K562 (cell line): ENCODE measurements around the gene TMEM209. TPM values are rescaled to one million over a fixed set of nuclear protein-coding genes. Genes with fewer than 3 reads are reported as not detected.
A peak's percentile ranks its signal among the peaks of the same experiment; 100 is the strongest.

Source experiments
- ARID1B ChIP-seq: fragments of 450-650 bp; IDR thresholded peaks from 2 replicates; pipeline ENCODE4 v1.6.1; 2016; ENCODE audit warnings: antibody characterized with exemption, mild to moderate bottlenecking, inconsistent platforms
- BMI1 ChIP-seq: fragments of 150-350 bp; IDR thresholded peaks from 2 replicates; pipeline ENCODE4 v1.6.1; 2014; ENCODE audit warnings: low read length
- CAMTA2 ChIP-seq: fragments of 250-450 bp; sonication (Bioruptor Pico); conservative IDR thresholded peaks from 2 replicates; pipeline ENCODE4 v1.5.1; 2022
- CBFA2T3 ChIP-seq: fragments of 450-650 bp; IDR thresholded peaks from 2 replicates; pipeline ENCODE4 v1.6.1; 2017
- CEBPZ ChIP-seq: fragments of 150-350 bp; IDR thresholded peaks from 2 replicates; pipeline ENCODE4 v1.6.1; 2014; ENCODE audit warnings: low read depth, mild to moderate bottlenecking, low read length, borderline replicate concordance
- CHD2 ChIP-seq: IDR thresholded peaks from 2 replicates; pipeline ENCODE4 v1.6.1; 2011; ENCODE audit warnings: low read depth, low read length
- HES1 ChIP-seq: fragments of 450-650 bp; IDR thresholded peaks from 2 replicates; pipeline ENCODE4 v1.6.1; 2016; ENCODE audit warnings: low read depth, mild to moderate bottlenecking, moderate library complexity
- KLF16 ChIP-seq: IDR thresholded peaks from 2 replicates; pipeline ENCODE4 v1.6.1; 2016; ENCODE audit warnings: antibody characterized with exemption
- NFIC ChIP-seq: fragments of 450-650 bp; IDR thresholded peaks from 2 replicates; pipeline ENCODE4 v1.6.1; 2017; ENCODE audit warnings: mild to moderate bottlenecking, inconsistent platforms
- NFIX ChIP-seq: fragments of 250-450 bp; sonication (Bioruptor Pico); IDR thresholded peaks from 2 replicates; pipeline ENCODE4 v1.4.0; 2020; ENCODE audit warnings: low read depth, mild to moderate bottlenecking, moderate library complexity
- POLR2AphosphoS2 ChIP-seq: IDR thresholded peaks from 2 replicates; pipeline ENCODE4 v1.6.1; 2012; ENCODE audit warnings: low read length, improper control_type of control experiment
- POLR2B ChIP-seq: fragments of 450-650 bp; IDR thresholded peaks from 2 replicates; pipeline ENCODE4 v1.6.1; 2018; ENCODE audit warnings: low read depth; ENCODE audit not compliant: partially characterized antibody
- RNF2 ChIP-seq: sonication (generic); IDR thresholded peaks from 2 replicates; pipeline ENCODE4 v1.6.1; 2016
- SMARCA5 ChIP-seq: fragments of 450-650 bp; IDR thresholded peaks from 2 replicates; pipeline ENCODE4 v1.6.1; 2016
- TAF9B ChIP-seq: fragments of 450-650 bp; IDR thresholded peaks from 2 replicates; pipeline ENCODE4 v1.6.1; 2018; ENCODE audit warnings: mild to moderate bottlenecking; ENCODE audit not compliant: partially characterized antibody
- TRIM28 ChIP-seq: fragments of 450-650 bp; IDR thresholded peaks from 2 replicates; pipeline ENCODE4 v1.6.1; 2017
- UBTF ChIP-seq, 2 experiments: IDR thresholded peaks; 2 replicates each; pipeline ENCODE4 v1.6.1; 2012; ENCODE audit warnings: improper control_type of control experiment in 2 of 2, low read depth in 2 of 2, low read length in 2 of 2, borderline replicate concordance in 1 of 2
- ZBTB33 ChIP-seq: sonication (generic); formaldehyde crosslinking; IDR thresholded peaks from 2 replicates; pipeline ENCODE4 v1.8.1; 2023; ENCODE audit warnings: mild to moderate bottlenecking, missing genetic modification reagents
- ZNF347 ChIP-seq: fragments of 450-650 bp; formaldehyde crosslinking; IDR thresholded peaks from 2 replicates; pipeline ENCODE4 v1.4.0; 2020; ENCODE audit warnings: low read depth, mild to moderate bottlenecking, moderate library complexity
- ZNF518B ChIP-seq: fragments of 250-450 bp; sonication (Bioruptor Pico); IDR thresholded peaks from 2 replicates; pipeline ENCODE4 v1.5.0; 2021; ENCODE audit warnings: mild to moderate bottlenecking, moderate library complexity
- polyA plus RNA-seq, 8 experiments: library from polyadenylated mRNA; depleted of rRNA in 4 of 8; stranded (reverse) in 5 of 8; unstranded in 3 of 8; fragments of >200 nt; fragmentation: Nextera tagmentation in 2 of 8; fragmentation: Illumina TruSeq in 1 of 8; extraction: Ambion mirVana in 2 of 8; extraction: Trizol in 1 of 8; gene quantifications; 2 replicates each; pipeline versions ENCODE4 v1.2.1 to v1.2.3, GENCODE V29; 2011 to 2014; ENCODE audit warnings: inconsistent platforms in 1 of 8, missing spikeins in 1 of 8
- total RNA-seq, 7 experiments: library from RNA; depleted of rRNA in 6 of 7; stranded (reverse); fragments of >200 nt in 6 of 7; fragmentation: Illumina TruSeq in 2 of 7; extraction: Trizol in 2 of 7; gene quantifications; 2 replicates each; pipeline versions ENCODE4 v1.2.1 to v1.2.3, GENCODE V29; 2011 to 2021; ENCODE audit warnings: low replicate concordance in 1 of 7

TMEM209 gene
- total and polyA plus RNA-seq, 9 of the 15 experiments (the other 6 are each of a cell fraction or from before 2014, with no cell fraction given): 36.8 to 116 (median 76.6) TPM

- no peak for TF ChIP-seq ZBTB33
- no peak for TF ChIP-seq CEBPZ
- no peak for TF ChIP-seq CHD2
- no peak for TF ChIP-seq RNF2
- TF ChIP-seq NFIX (CRISPR knock-in tag): no peak
- no peak for TF ChIP-seq KLF16
- no peak for TF ChIP-seq BMI1
- no peak for TF ChIP-seq CAMTA2 (CRISPR knock-in tag)
- no peak for TF ChIP-seq ZNF518B (CRISPR knock-in tag)
- peak; percentile 19 for TF ChIP-seq ARID1B
- TF ChIP-seq UBTF (IDR thresholded peaks at IDR 0.05; ENCODE audit: borderline replicate concordance in 1 of 2, low read depth in 2 of 2, low read length in 2 of 2): no peak
- TF ChIP-seq ZNF347 (CRISPR knock-in tag): no peak
- TF ChIP-seq TAF9B: no peak
- no peak for TF ChIP-seq TRIM28
- no peak for TF ChIP-seq HES1
- 0 out of 2 replicates have a peak, but pooled peaks have one; percentile 17 for TF ChIP-seq NFIC
- no peak for TF ChIP-seq POLR2AphosphoS2
- no peak for TF ChIP-seq POLR2B
- TF ChIP-seq CBFA2T3: peak; percentile 84
- TF ChIP-seq SMARCA5: no peak
Measured at GRCh38 chr7:130234078-130234477, 28.9 kb upstream of the TMEM209 start (continued).
